GM12878 (cell line): ENCODE measurements around the gene KIAA2012.

Experiments used
- NFYB ChIP-seq: IDR thresholded peaks from 2 replicates; pipeline ENCODE4 v1.6.1; 2011; ENCODE audit warnings: low read depth, mild to moderate bottlenecking, low read length, improper control_type of control experiment, moderate library complexity; ENCODE audit not compliant: insufficient read depth
- NR2F1 ChIP-seq: fragments of 450-650 bp; conservative IDR thresholded peaks from 2 replicates; pipeline ENCODE4 v1.6.1; 2017; ENCODE audit warnings: mild to moderate bottlenecking
- STAT3 ChIP-seq: IDR thresholded peaks from 2 replicates; pipeline ENCODE4 v1.6.1; 2011; ENCODE audit warnings: low read depth, low read length, improper control_type of control experiment
- SUZ12 ChIP-seq: fragments of 200-600 bp; sonication (generic); IDR thresholded peaks from one replicate; pipeline ENCODE4 v1.6.1; 2018; ENCODE audit warnings: antibody characterized with exemption, mild to moderate bottlenecking; ENCODE audit not compliant: unreplicated experiment
- TARDBP ChIP-seq: IDR thresholded peaks from 2 replicates; pipeline ENCODE4 v1.6.1; 2016; ENCODE audit warnings: borderline replicate concordance
- TBL1XR1 ChIP-seq: IDR thresholded peaks from 2 replicates; pipeline ENCODE4 v1.6.1; 2012; ENCODE audit warnings: low read depth, low read length, improper control_type of control experiment
- TF ChIP-seq, protein P1 (sequence below), 3 experiments: IDR thresholded peaks in 2 of 3; conservative IDR thresholded peaks in 1 of 3; 2 replicates each; pipeline ENCODE4 v1.5.1; 2011; ENCODE audit warnings: low read depth in 3 of 3, low read length in 3 of 3, mild to moderate bottlenecking in 3 of 3, control low read depth in 2 of 3, moderate library complexity in 2 of 3, inconsistent platforms in 1 of 3, mixed read lengths in 1 of 3; ENCODE audit not compliant: control insufficient read depth in 2 of 3, insufficient read depth in 1 of 3; ENCODE audit errors: extremely low read depth in 1 of 3
- TF ChIP-seq, protein P2 (sequence below): IDR thresholded peaks from 2 replicates; pipeline ENCODE4 v1.6.1; 2012; ENCODE audit warnings: low read depth, low read length, improper control_type of control experiment

DNA sequence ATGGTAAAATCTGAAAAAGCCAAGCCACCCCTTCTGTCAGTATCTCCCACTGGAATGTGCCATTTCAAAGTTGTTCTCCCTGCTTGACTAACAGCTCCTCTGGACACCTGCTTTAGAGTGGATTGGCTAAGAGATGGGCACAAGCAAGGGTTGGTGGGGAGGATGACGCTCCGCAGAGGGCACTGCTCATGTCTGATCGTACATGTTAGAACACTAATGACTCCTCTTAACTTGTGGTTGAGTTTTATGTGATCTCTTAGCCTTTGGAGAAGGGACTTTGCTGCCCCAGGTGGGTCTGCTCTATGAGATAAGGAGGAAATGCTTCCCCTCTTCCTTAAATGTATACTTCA, 8.2 kb upstream of the KIAA2012 start:
- TF ChIP-seq STAT3: no peak
- TF ChIP-seq TBL1XR1: no peak
- TF ChIP-seq, protein P1, sequence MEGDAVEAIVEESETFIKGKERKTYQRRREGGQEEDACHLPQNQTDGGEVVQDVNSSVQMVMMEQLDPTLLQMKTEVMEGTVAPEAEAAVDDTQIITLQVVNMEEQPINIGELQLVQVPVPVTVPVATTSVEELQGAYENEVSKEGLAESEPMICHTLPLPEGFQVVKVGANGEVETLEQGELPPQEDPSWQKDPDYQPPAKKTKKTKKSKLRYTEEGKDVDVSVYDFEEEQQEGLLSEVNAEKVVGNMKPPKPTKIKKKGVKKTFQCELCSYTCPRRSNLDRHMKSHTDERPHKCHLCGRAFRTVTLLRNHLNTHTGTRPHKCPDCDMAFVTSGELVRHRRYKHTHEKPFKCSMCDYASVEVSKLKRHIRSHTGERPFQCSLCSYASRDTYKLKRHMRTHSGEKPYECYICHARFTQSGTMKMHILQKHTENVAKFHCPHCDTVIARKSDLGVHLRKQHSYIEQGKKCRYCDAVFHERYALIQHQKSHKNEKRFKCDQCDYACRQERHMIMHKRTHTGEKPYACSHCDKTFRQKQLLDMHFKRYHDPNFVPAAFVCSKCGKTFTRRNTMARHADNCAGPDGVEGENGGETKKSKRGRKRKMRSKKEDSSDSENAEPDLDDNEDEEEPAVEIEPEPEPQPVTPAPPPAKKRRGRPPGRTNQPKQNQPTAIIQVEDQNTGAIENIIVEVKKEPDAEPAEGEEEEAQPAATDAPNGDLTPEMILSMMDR (IDR thresholded peaks at IDR 0.05 in 2 of 3, conservative IDR thresholded peaks at IDR 0.05 in 1 of 3; ENCODE audit: control insufficient read depth in 2 of 3, extremely low read depth in 1 of 3, insufficient read depth in 1 of 3, low read depth in 3 of 3, low read length in 3 of 3): no peak
- TF ChIP-seq TARDBP: no peak
- TF ChIP-seq NR2F1: no peak
- no peak for TF ChIP-seq SUZ12
- TF ChIP-seq, protein P2, sequence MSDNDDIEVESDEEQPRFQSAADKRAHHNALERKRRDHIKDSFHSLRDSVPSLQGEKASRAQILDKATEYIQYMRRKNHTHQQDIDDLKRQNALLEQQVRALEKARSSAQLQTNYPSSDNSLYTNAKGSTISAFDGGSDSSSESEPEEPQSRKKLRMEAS: no peak
- no peak for TF ChIP-seq NFYB
